Panc1 (cell line): ENCODE data around the gene PAPSS1.

ENCODE experiments used
- POLR2AphosphoS5 ChIP-seq: IDR thresholded peaks from 2 replicates; pipeline ENCODE4 v1.6.1; 2012; ENCODE audit warnings: mild to moderate bottlenecking, low read depth, low read length, moderate library complexity
- TF ChIP-seq, protein P1 (sequence below): fragments of 450-650 bp; IDR thresholded peaks from 2 replicates; pipeline ENCODE4 v1.5.1; 2017; ENCODE audit warnings: mild to moderate bottlenecking

DNA sequence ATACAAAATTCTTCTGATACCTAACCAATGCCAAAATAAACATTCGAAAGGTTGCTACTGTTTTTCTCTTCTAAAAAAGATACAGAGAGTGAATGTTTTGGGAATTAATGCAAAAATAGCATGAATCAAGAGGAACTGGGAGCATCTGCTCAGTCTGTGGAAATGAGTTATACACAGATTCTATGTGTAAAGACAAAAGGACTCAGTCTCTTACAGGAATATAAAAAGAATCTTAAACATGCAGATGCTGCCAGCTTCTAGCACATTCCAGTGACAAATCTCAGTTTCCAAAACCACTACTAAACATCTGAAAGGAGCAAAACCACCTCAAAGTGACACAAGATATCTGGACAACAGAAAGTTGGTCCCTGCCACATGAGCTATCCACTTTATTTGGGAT is 55.0 kb downstream of the PAPSS1 start:
- TF ChIP-seq, protein P1, sequence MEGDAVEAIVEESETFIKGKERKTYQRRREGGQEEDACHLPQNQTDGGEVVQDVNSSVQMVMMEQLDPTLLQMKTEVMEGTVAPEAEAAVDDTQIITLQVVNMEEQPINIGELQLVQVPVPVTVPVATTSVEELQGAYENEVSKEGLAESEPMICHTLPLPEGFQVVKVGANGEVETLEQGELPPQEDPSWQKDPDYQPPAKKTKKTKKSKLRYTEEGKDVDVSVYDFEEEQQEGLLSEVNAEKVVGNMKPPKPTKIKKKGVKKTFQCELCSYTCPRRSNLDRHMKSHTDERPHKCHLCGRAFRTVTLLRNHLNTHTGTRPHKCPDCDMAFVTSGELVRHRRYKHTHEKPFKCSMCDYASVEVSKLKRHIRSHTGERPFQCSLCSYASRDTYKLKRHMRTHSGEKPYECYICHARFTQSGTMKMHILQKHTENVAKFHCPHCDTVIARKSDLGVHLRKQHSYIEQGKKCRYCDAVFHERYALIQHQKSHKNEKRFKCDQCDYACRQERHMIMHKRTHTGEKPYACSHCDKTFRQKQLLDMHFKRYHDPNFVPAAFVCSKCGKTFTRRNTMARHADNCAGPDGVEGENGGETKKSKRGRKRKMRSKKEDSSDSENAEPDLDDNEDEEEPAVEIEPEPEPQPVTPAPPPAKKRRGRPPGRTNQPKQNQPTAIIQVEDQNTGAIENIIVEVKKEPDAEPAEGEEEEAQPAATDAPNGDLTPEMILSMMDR: no peak
- TF ChIP-seq POLR2AphosphoS5: no peak
